Globus pallidus (tissue), 1 donor: ENCODE results near the gene TCF7L1.

Source experiments
- DNase-seq: peaks from one replicate; pipeline ENCODE4 v3.0.0-alpha.2; 2015; ENCODE audit warnings: low spot score

TCF7L1 gene

DNA sequence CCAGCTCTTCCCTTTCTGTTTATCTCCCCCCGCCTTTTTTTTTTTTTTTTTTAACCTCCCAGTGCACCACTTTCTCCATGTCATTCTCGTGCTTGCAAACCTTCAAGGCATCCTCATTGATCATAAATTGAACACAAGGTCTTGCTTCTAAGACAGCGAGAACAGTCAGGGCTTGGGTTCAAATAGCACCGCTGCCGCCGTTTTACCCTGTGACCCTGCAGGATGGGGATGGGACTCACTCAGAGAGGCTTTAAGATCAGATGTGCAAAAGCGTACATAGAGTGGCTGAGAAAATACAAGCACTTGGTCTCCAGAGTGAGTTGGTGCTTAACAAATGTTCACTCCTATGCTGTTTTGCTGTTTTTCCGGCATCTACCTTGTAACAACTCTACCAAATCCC, 93.6 kb downstream of the TCF7L1 start:
- DNase-seq: no peak

DNA sequence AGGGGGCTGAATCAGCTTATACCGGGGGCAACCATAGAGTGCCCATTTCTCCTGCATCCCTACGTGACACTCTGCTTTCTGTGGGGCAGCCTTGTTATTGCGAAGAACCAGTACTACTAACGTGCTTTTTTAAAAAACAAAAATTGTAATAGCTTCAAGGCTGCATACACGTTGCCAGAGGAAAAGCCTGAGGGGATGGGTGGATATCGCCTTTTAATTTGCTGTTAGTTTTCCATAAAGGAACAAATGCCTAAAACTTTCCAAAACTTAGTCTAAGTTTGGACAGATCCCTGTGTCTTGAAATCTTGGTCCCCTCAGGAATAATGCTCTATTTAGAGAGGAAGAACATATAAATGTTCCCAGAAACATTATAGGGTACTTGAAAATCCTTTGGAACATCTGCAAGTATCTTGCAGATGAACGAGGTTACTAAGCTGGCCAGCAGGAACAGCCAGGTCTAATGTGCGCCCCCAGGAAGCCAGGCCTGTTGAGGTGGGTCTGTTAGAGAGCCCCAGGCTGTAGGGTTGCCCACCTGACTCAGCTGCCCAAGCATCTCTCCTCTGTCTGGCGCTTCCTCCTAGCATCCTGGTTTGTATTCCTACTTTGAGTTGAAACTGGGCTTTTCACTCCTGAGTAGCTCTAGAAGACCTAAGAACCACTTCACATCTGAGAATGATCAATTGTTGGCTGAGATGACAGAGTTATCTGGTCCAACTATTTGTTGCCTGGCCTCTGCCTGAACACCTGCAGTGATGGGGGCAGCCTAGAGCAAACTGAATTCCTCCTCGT, 97.7 kb downstream of the TCF7L1 start:
- no peak for DNase-seq

DNA sequence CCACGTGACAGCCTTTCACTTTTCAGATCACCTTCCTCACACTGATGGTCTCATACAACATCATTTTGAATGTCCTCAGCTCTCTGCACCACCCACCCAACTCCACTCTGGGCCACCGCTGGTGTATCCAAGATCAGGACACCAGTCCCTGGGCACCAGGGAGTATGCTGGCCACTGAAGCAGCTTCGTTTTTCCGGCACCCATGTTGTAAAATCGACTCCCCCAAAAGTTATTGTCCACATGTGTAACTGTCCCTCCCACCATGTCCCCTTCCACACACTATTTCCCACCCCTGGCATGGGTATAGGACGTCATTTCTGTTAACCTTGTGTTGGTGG, 98.2 kb downstream of the TCF7L1 start:
- DNase-seq: no peak

DNA sequence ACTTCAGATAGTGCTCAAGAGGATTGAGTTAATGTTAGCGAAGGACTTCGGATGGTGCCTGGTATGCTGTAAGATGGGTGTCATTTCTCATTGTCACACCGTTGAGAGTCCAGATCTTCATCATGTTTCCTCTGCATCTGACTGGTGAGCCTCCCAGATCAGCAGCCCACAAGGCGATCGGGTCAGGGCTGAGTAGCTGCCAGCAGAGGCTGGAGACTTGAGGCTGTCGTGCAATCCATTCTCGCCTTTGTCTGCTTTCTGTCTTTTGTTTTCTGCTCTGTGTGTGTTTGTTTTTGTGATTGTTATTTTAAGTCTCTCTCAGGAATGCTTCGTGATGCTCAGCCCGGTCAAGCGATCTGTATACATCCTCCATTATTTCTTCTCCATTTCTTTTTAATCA, 98.8 kb downstream of the TCF7L1 start:
- no peak for DNase-seq

DNA sequence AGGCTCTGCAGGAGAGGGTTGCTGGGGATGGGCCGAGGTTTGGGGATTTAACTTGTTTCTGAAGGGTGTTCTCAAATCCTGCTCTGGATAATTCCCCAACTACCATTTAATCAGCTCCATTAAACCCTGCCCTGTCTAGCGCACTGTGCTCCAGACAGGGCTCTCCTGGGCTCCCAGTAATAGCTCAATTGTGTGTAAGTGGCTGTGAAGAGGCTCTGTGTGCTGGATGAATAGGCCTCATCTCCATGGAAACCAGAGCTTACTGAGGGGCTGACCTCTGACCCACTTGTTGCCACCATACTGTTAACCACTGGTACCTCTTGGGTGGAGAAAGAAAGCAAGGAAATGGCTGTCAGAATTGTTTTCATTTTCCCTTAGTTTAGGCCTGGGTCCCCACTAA, 101.7 kb downstream of the TCF7L1 start:
- DNase-seq: peak; percentile 52

DNA sequence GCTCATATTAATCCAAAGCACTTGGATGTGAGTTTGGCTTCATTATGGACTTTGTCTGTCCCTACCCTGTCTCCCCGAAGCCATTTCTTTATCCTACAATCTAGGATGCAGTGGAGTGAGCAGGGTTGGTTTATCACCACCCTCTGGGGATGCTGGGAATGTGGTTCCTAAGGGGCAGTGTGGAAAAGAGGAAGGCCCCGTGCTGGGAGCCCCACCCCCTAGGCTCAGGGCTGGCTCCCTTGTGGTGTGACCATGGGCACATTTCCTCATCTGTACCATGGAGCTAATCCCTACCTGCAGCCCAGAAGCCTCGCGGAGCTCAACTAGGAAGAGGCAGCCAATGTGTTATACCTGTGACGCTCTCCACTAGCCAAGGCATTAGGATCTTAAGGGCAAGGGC, 102.1 kb downstream of the TCF7L1 start:
- DNase-seq: no peak

DNA sequence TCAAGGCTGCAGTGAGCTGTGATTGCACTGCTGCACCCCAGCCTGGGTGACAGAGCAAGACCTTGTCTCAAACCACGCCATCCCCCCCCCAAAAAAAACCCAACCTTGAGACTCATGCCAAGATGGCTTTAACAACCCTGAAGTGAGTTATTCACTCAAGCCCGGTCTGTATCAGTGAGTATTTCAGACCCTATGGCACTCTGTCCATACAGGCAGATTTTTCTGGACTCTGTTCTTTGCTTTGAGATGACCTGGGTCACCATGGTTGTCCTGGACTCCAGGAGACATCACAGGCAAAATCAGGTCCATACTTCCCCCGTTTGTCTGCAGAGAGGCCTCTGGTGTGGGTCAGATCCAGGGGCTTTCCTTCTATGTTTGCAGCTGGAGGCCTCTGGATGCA, 102.9 kb downstream of the TCF7L1 start:
- no peak for DNase-seq

DNA sequence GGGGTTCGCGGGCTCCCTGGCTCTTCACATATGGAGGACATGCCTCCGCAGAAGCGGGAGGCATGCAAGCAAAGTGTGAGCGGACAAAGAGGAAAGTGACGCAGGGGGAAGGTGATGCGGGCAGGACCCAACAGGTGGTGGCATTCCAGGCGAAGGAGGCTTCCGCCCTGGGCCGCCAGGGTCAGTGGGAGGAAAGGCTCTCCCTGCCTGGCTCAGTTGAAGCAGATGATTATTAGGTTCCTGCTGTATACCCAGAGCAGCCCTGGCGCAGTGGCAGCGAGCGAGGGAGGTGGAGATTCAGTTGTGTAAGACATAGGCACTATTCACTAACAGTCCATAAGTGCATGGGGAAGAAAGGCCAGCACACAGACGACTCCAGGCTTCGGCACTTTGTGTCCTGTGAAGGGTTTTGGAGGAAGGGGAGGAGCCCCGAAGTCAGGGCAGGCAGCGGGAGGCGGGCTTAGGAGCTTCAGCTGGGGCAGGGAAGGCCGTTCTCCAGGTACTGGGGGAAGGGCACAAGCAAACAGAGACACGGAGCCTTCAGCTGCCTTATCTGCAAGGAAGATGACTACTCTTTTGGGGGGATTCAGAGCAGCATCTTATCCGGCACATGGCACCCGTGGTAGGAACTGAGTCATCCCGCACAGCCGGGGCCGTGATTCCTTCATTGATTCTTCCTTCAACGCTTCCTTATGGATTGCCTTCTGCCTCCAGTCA, 104.8 kb downstream of the TCF7L1 start:
- no peak for DNase-seq

DNA sequence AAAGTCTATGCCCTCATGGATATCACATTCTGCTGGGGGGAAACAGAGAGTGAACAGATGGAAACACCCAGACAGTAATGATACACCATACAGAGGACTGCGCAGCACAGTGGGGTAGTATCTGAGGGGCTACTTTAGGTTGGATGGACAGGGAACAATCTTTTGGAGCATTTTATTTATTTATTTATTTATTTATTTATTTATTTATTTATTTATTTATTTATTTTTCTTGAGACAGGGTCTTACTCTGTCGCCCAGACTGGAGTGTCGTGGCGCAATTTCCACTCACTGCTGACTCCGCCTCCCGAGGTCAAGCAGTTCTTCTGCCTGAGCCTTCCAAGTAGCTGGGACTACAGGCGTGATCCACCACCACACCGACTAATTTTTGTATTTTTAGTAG, 105.4 kb downstream of the TCF7L1 start:
- no peak for DNase-seq

DNA sequence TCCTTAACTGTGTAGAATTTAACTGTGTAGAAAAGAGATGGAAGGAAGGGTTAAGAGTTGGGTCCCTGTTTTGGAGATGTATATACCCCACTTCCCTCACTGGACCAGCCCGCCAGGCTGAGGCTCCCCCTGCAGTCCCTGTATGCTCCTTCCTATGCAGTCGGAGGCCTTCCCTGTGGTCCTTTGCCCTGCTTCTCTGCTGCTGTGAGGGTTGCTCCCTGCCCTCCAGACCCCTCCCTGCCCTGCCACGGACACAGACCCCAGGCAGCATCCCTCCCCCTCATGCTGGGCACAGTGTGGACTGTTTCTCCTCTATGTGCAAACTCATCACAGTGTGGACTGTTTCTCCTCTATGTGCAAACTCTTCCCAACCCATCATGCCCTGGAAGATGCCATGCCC, 105.9 kb downstream of the TCF7L1 start:
- DNase-seq: no peak

DNA sequence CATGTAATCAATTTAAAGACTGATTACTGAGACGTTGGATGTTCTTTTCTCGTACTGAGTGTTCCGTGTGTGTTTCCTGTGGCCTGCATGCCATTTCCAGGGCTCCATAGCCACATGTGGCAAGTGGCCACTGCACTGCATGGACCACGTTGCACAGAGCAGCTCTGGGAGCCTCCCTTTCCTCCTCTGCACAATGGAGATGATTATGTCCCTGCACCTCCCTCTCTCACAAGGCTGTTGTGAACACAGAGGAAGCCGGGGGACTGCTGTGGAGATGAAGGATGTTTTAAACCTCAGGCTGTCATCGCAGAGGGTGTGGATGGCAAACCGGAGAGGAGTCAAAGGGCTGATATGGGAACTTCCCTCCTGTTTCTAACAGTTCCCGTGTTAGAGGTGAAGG, 106.9 kb downstream of the TCF7L1 start:
- DNase-seq: peak; percentile 19

DNA sequence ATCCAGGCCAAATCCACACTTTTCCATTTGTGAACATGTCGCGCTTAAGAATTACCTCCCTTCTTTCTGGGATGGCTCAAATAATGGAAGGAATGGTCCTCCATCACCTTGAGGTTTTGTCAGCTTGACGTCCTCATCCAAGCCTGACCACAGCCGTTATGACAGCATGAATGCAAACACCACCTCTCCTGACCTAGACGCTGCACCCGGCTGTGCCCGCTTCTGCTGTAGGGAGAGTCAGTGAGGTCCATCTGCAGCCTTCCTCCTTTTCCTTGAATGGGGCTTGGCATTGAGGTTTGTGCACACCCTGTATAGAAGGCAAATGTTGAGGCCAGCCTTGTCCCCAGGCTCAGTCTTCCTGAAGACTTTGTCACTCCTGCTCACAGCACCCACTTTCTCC, 109.1 kb downstream of the TCF7L1 start:
- no peak for DNase-seq

DNA sequence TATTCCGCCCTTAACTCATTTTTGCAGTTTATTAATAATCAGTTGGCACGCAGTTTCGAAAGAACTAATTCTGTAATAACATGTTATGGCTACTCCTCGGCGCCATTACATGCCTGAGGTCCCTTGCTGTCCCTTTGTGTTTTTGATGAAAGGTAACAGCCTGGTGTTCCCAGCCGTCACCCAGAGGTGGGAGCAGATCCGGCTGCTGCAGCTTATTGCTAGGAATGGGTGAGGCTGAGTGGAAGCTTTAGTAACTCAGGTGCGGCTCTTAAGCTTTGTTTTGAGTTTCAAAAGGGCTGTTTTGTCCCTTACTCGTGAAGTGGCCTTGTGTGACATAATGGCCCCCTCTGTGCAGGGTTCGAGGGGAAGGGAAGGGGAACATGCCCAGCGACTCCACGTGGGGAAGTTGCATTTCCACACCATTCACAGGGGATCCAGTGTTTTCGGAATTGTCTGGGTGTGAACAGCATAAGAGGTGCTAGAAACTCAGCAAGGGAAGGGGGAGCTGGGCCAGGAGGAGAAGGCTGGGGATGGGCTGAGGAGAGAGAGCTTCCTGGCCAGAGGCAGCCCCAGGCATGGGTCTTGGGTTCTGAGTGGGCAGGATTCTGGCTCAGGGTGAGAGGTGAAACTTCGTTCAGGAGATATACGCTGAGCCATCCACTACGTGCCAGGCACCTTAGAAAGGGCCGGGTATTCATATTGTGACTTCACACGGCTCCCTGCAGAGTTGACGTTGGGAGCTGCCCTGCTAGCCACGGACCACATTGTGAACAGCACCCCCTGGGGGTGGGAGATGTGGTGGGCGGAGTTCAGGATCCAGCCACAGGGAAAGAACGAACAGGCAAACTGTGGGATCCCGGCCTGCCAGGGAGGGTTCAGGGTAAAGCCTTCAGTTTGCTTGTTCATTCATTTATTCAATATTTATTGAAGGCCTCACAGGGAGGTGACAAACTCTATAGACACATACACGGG, 110.2 kb downstream of the TCF7L1 start:
- peak; percentile 57 for DNase-seq

DNA sequence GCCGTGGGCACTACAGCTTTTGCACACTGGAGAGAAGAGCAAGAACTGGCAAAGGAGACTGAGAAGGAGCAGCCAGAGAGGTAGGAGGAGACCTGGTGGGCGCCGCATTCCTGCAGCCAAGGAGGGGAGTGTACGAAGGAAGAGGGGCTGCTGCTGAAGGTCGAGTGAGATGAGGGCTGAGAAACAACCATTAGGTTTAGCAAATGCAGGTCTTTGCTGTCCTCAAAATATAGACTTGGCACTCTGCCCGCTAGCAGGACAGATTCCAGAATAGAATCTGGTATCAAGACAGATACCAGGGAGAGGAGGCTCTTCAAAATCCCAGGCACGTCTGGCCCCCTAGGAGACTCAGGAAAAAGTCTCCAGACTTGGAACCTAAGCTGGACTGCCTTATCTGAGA, 111.6 kb downstream of the TCF7L1 start:
- DNase-seq: no peak

DNA sequence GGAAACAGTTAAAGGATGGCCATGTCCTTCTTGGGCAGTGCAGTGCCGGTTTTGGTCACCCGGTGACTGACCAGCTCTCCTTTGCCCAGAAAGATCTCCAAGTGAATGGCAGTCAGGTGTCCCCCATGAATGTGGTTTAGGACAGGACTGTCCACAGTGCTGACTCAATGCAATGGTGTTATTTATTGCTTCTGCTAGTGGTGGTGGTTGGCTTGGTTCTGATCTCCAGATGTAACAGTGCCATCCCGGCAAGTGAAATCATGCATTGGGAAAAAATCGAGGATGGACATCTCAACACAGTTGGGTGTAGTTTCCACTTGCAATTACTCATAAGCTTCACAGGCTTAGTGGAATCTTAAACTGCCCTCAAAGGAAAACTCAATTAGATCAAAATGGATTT, 112.7 kb downstream of the TCF7L1 start:
- no peak for DNase-seq

DNA sequence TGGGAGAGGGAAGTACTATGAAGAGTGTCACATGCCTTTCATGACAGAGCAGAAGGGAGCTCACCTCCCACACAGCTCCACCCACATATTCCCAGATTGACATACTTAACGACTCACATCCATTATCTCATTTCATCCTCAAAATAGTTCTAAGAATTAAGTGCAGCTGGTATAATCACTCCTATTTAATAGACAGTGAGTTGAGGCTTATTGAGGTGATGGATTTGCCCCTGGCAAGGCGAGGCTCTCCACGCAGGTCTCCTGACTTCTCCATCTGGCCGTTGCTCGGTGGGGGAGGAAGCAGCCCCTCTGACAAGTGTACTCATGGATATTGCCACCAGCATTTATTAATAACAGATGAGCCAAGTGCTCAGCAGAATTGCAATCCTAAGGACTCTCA, 113.2 kb downstream of the TCF7L1 start:
- DNase-seq: no peak

DNA sequence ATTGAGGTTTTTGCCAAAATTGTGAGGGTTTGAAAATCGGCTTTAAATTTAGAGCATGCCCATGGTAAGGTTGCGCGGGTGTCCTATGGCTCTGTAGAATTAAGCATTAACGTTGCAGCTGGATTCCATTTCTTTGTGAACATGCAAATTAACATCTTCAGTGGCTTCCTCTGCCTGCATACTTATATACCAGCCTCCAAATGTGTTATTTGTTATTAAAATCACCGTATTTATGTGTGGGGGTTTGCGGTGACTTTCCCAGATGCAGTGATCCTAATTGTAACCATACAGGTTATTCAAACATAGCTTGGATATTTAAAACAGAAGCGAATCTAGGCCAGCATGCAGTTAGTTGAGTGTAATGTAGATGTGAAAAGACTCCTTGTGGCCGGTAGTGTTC, 114.4 kb downstream of the TCF7L1 start:
- DNase-seq: no peak

DNA sequence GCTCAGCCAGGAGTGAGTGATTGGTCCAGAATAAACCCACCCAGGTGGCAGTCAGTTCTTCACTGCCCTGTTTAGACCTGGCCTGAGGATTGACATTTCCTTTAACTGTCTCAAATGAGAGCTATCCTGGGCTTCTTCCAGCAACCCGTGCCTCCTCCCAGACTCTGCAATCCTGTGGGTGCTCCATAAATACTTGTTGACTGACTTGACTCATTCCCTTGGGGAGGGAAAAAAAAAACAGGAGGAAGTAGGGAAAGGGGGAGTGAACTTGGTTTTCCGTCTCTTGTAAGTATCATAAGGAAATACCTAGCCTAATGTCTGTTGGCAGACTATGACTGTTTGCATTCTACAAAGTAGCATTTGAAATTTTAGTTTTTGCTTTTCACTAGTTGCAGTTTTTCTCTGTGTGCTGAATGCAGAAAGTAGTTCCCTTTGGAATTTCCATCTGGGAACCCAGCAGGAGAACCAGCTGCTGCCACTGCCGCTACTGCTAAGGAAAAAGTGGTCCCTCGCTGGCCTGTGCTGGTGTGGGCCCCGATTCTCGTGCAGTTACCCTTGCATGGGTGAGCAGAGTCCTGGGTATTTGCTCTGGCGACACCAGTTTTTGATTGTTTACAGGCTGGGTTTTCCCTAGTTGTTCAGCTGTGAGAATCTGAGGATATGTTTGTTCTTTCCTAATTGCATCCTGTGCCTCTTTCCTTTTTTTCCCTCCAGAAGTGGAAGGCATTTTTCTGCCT, 115.7 kb downstream of the TCF7L1 start:
- DNase-seq: no peak

DNA sequence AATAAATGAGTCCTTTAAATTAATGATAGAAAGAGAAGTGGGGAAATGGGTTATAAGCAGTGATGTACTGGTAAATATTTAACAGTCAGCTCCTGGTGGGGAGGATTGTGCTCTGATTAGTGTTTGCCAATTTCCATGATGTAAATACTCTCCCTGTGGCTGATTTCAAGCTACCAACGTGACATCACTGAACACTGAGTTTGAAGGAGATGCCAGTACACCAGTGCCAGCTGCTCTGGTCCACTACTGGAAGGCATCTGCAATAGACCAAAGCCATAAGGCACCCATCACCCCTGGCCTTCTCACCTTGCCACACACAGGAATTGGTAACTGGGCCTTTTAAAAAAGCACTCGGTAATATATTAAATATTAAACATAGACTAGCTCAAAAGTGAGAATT, 116.9 kb downstream of the TCF7L1 start:
- no peak for DNase-seq

DNA sequence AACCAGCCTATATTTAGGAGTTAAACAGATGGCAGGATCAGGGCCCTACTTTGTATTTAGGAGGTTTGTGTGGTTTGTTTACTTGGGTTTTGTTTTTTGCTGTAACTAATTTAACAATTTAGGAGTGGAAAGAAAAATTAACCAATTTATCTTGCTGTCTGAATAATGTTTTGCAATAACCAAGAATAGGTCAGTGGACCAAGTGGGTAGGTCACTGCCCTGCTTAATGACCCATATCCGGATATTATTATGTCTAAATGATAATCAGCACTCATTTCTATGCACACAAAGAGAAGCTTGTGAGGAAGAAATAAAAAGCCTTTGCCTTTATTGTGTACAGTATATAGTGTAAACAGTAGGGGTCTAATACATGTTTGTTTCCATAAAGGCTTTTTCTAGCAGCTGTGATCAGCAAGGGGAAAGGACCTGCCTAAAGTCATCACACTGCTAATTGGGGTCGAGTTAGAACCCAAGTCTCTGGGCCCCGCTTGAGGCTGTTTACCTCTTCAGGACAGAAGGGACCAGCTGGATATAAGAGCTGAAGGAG, 118.0 kb downstream of the TCF7L1 start:
- DNase-seq: no peak

DNA sequence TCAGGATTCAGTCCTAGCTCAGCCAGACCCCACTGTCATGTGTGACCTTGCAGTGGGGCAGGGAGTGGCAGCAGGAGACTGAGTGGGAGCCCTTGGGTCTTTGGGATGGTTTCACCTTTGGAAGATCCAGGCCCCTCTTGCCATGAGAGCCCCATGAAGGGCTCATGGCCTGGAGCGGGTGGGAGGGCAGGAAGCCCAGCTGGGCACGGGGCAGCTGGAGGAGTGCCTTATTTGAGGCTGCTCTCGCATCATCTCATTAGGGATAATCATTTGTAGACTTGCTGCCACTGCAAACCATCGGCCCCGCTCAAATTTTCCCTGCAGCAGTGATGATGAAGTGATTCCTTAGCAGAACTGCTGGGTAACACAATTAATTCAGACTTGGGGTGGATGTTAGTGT, 120.7 kb downstream of the TCF7L1 start:
- DNase-seq: no peak
